HG03025 (cell line): ENCODE measurements around the gene AGMO.

Source experiments
- ATAC-seq: cut with Tn5 transposase; IDR thresholded peaks from one replicate; pipeline ENCODE4 v1.9.1; 2021; ENCODE audit warnings: mild to moderate bottlenecking, moderate library complexity; ENCODE audit not compliant: unreplicated experiment, low FRiP score

AGMO gene

DNA sequence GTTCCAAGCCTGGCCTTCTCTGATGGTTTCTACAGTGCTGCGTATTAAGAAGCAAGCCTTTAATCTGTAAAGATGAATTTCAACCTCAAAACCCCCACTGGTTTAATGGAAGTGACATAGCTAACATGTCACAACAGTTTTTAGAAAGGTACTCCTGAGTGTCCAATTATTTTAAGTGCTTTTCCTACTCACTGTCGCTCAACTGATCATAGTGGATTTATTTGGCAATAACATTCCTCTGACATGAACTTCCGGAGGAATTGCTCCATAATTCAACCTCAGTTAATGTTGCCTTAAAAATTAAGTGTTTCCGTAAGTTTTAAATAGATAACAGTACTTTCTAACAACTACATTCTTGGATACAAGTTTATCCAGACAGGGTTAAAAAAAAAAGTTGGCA is 57.5 kb downstream of the AGMO start:
- no peak for ATAC-seq

DNA sequence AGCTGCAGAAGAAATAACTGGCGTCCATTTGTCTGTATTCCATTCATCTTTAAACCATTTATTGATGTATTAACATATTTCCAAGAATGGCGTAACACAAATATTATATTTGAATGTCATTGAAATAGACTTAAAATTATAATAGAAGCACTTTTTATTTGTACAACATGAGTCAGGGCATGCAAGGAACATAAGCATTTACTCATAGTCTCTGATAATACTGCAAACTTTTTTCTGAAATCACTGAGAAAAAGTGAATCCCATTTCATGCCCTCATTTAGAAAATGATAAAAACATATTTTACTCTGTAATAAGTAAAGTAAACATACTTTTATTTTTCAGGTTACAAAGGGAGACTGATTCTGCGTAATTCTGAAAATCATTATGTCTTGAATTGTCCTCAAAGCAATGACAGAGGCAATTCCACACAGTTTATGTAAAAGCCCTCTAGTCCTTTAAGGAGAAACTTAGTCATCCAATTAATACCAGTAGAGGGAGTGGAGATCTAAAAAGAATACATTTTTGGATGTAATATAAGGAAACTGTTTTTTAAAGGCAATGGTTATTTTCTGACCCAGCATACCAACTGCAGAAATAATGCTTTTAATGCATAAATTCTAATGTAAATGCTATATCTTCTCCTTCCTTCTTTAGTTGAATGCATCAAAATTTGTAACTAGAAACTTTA is 58.1 kb downstream of the AGMO start:
- no peak for ATAC-seq

GRCh38 chr7:15498465-15498864 is 63.4 kb downstream of the AGMO start:
- no peak for ATAC-seq

GRCh38 chr7:15495170-15495569 is 66.6 kb downstream of the AGMO start:
- no peak for ATAC-seq

DNA sequence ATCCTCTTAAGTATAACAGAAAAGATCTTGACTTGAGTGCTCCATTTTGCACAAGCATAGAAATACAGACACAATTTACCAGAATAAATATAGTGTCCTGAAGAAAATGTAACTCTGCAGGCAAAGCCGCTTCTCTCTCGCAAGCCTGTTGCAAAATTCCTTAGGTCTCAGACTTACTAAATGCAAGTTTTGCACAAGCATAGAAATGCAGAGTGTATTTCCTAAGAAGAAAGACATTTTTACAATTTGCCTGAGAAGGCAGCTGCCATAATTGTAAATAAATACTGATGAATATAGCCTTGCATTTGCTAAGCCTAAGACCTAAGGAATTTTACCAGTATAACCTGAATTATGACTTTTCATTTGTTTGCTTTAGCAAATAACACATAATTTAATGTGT is 67.1 kb downstream of the AGMO start:
- no peak for ATAC-seq

- ATAC-seq: no peak
These were observed 70.5 kb downstream of the AGMO start for GRCh38 chr7:15491361-15491760.

DNA sequence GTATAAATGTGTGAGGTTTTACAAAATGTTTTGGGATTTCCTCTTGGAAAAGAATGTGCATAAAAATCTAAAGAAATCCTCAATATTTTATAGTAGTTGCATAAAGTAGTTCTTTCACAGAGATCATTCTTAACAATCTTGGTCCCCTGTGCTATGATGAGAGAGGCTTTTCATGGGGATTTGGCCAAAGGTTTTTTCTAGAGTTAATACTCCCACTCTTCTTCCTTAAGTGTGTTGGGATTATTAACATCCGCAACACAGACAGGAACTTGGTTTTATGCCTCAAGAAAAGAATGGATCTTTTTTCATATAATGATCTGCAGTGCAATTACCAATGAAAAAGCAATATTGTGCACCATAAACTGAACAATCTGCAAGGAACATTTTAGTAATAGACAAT is 71.5 kb downstream of the AGMO start:
- no peak for ATAC-seq

GRCh38 chr7:15489861-15490260 is 72.0 kb downstream of the AGMO start:
- ATAC-seq: no peak

GRCh38 chr7:15489383-15489782 is 72.4 kb downstream of the AGMO start:
- ATAC-seq: no peak

DNA sequence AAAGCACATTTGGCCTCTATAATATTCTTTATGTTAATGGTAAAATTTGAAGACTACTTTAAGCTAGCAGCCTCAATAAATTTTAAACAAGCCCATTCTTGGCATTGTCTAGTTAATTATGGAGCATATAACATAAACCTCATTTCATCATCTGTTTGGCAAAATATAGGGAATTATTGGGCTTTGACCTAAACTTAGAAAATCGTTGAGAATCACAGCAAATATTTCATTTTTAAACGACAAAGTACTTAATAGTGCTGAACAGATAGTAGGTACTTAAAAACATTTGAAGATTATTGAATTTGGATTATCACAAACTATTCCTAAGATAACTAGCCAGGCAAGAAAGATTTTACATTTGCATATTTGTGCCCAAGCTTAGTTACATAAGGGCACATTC is 73.4 kb downstream of the AGMO start:
- ATAC-seq: no peak

DNA sequence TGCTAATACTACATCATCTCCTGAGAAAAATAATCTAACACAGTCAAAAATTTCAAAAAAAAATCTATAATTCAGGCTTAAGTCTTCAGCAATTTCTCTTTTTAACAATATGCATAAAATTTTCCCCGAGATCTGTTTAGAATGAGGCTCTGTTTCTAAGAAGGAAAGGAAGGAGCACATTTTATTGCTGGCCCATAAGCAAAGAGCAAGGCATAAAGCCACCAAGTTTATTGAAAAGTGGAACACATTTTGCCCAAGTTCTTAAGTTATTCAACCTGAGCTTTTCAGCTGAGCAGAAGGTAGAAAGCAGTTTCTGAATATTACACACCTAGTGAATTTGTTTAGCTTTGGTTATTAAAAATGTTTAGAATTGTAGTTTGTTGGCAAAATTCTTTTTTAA is 73.9 kb downstream of the AGMO start:
- no peak for ATAC-seq

- no peak for ATAC-seq
These were observed 75.8 kb downstream of the AGMO start for GRCh38 chr7:15485998-15486397.

GRCh38 chr7:15485431-15485830 is 76.4 kb downstream of the AGMO start:
- ATAC-seq: no peak

DNA sequence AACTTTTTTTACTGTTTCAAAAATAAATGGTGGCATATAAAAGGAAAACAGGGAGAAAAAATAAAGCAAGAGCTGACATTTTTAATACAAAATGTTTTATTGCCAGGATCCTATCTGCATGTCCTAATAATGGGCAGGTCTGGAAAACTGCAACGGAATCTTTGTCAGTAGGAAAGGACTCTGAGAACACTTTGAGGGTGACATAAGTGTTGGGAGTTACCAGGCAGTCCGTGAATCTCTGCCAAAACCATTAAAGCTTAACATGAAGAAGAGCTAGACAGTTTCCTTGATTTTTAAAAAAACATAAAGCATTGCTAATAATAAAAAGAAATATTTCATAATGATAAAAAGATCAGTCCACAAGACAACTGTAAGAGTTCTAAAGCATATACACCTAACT is 80.7 kb downstream of the AGMO start:
- no peak for ATAC-seq

DNA sequence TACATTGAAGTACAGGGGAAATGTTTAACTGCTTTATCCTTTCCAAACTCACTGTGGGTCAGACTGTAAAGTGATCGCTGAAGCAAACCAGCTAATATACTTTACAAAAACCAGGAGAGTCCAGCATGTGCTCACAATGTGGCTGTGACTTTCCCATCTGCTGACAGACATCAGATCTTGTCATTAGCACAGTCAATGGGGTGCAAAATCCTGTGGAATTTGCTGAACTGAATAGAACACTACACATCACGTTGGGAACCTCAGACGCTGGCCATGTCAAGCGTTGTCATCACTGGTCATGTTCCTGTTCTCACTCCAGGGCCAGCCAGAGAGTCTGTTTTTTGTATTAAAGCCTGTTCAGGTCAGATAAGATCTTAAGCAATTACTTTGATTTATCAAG is 83.4 kb downstream of the AGMO start:
- ATAC-seq: no peak

- ATAC-seq: no peak
These were observed 85.3 kb downstream of the AGMO start for GRCh38 chr7:15476531-15476918.

DNA sequence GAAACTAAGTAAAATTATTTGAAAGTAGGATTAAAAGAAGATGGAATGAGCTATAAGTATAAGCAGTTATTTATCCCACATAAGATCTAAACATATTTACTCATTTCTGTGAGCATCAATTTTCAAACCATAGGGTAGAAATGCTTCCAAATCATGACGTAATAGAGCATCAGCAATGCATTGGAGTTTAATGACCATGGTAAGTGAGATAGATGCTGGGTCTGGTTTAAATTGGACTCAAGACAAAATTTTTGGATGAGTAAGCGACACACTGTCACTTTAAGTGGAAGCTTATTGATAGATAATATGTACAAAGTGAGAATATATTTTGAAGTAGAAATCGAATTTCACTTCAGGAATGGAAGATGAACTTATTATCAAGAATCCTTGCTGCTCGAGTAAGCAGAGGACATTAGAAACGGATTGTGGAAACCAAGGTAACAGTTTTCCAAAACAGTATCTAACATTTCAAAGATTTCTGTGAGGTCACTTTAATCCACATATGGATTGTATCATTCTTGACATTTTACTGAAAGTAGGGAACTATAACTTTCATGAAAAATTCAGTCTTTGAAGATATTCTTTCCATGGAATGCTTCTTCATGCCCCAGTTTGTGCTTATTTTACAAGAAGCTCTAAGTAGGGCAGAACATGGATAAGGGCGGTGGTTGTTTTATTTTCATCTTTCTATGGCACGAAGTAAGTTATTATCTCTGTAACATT is 85.8 kb downstream of the AGMO start:
- no peak for ATAC-seq

- no peak for ATAC-seq
These were observed 90.2 kb downstream of the AGMO start for GRCh38 chr7:15471669-15471950.

DNA sequence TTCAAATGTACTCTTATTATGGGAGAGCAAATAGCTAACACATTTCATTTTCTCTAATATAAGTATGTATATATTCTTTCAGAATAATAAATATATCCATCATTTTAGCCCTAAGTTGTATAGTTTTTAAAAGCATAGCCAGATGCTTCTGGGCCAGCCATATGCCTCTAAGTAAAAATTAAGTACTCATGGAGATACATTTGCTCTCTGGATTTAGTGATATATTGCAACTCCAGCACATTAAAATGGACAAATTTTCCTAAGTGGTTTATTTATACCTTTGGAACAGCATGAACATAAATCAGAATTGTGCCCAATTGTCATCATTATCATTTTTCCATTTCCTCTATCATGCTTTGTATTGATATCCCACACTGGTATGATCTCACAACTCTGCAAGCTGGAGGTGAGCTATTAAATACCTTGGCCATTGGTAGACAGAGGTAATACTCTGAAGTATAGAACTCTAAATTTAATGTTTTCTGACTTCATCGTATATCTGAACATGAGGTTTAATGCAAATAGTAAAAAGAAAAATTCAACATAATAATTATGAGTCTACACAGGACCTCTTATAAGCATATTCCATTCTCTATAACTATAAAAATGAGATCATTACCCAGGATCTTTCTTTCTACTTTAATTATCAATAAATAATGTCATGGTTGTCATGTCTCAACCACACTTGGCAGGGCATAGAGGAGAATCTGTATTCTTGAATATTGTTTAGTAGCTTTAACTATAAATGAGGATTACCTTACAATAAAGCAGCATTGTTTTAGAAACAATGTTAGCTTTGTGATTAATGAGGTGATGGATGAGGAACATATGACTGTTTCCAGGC is 90.8 kb downstream of the AGMO start:
- no peak for ATAC-seq

- ATAC-seq: no peak
These were observed 97.1 kb downstream of the AGMO start for GRCh38 chr7:15464667-15465121.

GRCh38 chr7:15463801-15464666 is 97.8 kb downstream of the AGMO start:
- no peak for ATAC-seq
